Pons (tissue), 1 donor: ENCODE data around the gene GNAI2.
"Not testable (repeated sequence)": the region's sequence is repeated elsewhere in the genome, so short reads cannot be mapped to it uniquely, and the experiment has no call there.

Experiments
- DNase-seq: peaks from one replicate; pipeline ENCODE4 v3.0.0-alpha.2; 2016; ENCODE audit warnings: low spot score

Gene GNAI2

DNA sequence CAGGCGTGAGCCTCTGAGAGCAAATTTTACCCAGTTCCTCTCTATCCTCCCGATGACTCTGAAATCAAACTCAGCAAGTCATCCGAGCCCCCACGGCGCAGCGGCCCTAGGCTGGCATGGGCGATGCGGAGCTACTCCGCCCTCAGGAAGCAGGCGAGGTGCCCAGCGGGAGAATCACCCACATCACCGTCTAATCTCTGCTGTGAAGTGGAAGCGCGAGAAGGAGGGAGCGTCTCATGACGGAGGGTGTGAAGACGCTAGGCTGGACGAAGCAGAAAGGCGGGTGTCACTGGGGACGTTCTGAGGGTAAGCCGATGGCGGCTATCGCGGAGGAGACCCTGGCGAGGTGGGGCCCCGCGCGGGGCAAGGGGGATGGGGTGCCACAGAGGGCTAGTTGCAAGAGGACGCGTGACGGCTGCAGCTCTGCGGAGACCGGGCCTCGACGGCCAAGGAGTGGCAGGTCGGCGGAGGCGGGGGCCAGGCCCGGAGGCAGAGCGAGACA, 9.1 kb upstream of the GNAI2 start:
- peak; percentile 60 for DNase-seq

DNA sequence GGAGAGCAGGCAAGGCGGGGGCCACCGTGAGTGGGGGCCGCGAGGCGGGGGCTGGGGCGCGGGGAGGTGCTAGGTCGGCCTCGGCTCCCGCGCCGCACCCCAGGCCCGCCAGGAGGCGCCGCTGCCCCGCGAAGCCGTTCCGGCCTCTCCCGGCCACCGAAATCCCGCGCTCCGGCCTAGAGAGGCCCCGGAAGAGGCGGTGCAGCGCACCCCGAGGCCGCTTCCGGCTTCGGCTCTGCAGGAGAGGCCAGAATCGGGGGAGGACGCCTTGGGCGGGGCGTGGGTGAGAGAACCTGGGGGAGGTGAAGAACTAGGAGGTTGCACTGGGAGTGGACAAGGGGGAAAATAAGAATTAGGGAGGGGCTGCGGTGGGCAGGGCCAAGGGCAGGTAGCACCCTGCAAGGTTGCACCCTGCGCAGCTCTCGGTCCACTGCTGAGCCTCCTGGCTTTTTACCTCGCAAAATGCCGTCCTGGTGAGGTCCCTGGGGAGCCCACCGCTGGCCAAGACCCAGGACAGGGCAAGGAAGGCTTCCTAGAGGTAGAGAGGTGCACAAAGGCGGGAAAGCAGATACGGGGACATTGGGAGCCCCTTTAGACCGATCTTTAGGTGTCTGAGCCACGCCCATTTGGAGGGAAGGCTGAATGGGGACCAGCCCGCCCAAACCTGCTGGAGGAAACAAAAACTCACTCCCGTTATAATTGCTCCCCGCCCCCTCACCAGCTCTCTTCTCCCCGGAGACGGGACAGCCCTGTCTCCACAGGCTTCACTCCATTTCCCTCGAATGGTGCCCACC, 8.4 kb upstream of the GNAI2 start:
- peak; percentile 87 for DNase-seq

DNA sequence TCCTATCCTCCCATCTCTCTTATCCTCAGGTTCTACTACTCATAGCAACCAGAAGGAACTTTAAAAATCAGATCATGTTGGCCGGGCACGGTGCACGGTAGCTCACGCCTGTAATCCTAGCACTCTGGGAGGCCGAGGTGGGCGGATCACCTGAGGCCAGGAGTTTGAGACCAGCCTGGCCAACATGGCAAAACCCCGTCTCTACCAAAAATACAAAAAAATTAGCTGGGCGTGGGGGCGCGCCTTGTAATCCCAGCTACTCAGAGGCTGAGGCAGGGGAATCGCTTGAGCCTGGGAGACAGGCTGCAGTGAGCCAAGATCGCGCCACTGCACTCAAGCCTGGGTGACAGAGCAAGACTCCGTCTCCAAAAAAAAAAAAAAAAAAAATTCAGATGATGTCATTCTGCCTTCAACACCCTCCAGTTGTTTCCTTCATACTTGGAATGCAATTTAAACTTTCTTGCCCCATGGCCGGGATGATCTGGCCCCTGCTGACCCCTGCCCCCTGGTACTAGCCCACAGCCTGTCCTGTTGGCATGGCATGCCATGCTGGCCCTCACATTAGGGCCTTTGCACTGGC, 7.7 kb upstream of the GNAI2 start:
- DNase-seq, result not testable (repeated sequence)

DNA sequence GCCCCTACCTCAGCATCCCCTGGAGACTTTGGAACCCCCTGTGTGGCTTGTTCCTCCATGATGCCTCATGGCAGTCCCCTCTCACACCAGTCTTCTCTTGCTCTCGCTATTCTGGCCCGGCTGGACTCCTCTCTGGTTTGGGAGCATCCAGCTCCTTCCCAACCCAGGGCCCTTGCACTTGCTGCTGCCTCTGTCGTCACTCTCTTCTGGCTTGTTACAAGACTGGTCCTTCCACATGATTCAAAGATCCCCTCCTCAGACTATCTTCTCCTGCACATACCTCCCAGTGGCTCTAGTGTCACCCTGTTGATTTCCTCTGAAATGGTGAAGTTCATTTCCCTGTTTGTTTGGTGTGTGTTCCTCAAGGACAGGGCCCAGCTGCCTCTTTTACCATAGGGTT, 6.5 kb upstream of the GNAI2 start:
- no peak for DNase-seq

DNA sequence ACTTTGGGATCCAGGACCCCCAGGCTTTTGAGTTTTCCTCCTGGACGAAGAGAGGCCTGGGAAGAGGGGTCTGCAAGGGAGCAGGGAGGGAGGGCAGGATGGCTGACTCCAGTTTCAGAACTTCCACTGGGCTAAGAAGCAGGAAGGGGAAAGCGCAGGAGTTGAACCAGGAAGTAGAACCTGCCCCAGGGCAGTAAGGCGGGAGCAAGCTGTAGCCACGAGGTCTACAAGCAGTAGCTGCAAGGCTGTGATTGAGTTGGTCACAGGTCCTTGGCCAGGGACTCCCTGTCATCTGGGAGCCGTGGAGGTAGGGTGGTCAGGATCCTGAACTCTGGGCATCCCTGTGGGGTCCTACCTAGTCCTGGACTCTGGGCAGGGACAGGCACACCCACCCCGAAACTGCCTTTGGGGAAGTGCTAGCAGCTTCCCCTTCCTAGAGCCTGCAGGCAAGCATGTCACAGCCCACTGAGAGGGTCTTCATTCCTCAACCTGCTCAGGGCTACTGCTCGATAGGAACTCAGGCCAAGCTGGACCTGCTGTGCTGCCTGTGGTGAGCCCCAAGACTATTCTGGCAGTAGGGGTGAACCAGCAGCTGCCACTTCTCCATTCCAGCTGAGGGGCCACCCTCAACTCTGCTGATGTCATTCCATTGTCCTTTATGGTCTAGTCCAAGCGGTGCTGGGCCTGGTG, 5.8 kb upstream of the GNAI2 start:
- no peak for DNase-seq

DNA sequence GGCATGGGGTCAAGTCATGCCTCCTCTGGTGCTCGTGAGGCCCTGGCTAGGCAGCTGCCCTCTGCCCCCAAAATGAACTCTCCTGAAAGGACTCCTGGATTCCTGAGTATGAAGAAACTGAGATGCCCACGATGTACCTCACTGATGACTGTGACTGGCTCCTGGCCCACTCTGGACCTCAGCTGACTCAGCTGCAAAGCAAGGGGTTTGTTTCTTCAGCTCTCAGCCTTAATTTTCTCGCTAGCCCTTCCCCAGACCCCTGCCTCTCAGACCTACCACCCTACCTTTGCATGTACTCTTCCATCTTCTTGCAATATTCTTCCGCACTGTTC, 5.2 kb upstream of the GNAI2 start:
- DNase-seq, result no peak

DNA sequence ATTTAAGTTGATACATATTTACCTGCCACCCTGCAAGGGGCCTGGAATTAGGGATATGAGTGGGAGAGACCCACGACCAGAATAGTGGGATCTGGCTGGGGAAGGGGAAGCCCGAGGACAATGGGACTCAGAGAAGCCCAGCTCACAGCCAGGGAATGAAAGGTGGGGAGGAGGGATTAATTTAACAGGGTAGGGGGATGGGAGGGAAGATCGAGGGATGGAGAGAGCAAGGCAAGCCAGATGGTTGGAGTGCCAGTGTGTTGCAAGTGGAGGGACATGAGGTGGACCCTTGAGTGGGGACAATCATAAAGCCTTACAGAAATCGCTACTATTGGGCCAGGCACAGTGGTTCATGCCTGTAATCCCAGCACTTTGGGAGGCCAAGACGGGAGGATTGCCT, 4.4 kb upstream of the GNAI2 start:
- no peak for DNase-seq

DNA sequence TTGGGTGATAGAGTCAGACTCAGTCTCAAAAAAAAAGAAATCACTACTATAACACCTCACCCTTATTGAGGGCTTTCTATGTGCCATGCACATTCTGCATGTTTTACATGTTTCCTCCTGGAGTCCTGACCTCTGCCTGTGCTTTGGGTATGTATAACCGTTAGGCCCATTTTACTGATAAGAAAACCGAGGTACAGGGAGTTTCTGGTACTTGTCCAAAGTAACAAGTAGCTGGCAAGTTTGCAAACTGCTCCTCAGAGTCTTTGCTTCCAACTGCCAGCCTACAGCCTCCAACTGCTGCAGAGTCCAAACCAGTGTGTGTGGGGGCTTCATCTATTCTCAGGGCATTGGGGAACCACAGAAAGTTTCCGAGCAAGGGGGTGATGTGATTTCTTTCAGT, 3.7 kb upstream of the GNAI2 start:
- no peak for DNase-seq

DNA sequence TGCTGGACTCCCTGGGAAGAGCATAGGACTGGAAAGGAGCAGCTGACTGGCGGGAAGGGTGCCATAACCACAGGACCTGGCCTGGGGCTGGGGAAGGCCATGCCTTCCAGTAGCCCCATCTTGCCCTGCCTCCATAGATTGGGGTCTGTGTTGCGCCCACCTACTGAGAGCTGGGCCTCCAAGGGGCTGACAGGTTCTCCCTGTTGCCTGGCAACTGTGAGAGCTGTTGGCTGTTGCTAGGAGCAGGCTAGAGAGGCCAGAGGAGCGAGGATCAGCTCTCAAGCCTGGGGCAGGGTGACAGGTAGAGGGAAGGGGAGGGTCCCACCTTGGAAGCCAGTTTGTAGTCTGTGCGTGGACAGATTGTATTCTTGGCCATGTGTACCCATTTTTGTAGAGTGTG, 2.8 kb upstream of the GNAI2 start:
- no peak for DNase-seq

DNA sequence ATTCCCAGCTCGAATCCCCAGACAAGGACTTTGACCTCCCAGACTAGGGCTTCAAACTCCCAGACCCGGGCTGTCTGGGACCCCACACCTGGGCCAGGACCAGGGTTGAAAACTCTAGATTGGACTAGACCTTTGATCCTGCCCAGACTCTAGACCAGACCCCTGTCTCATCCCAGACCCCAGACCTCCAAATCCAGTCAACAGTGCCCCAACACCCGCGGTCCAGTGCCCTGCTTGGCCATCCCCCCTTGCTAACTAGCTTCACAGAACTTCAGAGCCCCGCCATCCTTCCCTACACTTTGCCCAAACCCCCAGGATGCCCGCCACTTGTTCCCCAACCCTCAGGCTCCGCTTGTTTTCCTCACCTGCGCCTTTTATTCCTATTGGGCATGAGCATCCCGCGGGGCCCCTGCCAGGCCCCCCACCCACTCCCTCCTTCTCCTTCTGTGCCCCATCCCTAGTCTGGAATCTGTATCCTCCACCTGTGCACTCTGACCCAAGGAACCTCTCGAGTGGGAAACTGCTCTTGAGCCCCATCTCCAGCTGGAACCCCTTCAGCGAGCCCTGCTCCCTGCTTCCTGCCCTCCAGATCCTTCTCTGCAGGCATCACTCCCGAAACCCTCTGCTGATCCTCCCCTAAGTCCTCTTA, 604 bp downstream of the GNAI2 start:
- no peak for DNase-seq

DNA sequence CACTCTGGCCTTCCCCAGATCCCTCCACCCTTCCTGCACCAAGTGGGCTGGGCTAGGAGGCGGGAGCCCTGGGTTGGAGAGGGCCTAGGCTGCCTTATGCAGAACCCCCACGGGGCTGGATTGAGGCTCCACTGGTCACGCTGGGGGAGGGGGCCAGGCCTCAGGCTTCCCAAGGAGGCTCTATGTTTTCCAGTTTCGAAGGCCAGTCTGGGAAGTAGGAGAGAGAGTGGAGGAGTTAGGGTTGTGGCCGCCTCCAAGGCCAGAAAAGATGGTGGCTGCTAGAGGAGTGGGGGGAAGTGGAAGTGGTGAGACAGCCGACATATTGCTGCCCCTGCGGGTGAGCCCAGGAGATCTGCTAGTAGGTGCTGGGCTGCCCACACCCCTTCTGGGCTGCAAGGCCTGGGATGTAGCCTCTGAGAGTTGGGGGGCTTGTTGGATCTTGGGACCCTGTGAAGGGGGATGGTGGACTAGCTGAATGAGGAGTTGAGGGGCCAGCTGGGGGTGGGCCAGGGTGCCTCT, 1.2 kb downstream of the GNAI2 start:
- DNase-seq, result no peak

DNA sequence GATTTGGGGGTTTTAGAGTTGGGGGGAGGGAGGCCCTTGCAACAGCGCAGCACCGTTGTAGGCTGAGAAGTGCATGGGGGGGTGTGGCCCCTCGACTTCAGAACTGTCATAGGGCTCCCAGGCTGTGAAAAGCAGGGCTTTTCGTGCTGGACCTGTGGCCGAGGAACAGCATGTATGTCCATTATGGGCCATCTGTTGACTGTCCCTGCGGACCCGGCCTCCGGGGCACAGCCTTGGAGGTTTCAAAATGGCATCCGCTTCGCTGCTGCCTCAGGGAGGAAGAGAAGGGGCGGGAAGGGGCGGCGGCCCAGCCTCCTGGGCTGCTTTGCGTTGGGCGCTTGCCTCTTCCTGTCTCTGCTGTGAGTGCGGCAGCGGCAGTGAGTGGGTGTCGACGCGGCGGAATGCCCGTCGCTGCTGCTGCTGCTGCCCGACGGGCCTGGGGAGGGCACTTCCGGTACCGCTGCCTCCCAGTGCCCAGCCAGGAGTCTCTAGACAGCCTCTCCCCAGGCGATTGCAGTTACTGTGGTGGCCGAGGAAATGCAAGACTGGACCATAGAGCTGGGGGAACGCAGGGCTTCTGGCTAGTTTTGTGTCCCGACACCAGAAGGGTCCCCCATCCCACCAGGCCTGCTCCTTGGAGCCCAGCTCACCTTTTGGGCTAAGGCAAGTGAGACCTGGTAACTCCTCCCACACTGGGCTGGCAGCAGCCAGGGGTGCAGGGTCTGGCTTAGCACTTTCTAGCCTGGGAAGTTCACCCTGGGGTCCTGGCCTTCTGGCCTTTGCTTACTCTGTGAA, 1.9 kb downstream of the GNAI2 start:
- DNase-seq, result peak; percentile 68

DNA sequence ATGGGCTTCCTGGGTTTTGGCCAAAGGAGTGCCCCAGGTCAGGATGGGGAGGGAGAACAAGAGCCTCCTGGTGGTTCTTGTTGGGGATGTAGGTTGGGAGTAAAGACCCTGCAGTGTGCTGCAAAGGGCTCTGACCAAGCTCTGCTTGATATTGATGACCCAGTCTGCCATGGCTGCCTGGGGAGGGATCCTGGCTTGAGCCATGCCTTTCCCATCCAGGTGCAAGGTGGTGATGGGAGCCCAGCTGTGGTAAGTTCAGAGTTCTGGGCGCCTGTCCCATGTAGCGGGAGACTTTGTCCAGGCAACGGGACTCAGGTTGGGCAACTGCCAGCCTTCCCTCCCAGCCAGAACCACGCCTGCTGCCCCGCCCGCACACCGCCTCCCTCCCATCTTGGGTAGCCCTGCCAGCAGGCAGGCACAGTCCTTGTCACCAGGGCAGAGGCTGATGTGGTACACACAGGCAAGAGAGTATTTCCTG, 2.6 kb downstream of the GNAI2 start:
- DNase-seq, result peak; percentile 53

DNA sequence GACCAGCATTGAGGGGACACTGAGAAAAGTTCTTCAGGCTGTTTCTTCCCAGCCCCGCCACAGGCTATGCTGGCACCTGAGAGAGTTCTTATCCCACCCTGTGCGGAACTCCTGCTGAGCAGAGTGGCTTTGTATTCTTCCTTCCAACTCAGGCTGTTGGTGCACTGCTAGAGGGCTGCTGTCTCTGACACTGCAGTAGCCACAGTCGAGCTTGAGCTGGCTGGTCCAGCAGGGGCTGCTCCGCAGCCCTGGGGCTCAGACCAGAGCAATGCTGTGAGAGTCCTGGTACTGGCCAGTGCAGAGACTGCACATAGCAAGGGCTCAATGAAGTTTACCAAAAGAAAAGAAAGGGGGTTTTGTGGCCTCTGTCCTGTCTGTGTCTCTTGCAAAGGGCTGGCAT, 3.6 kb downstream of the GNAI2 start:
- DNase-seq, result no peak

DNA sequence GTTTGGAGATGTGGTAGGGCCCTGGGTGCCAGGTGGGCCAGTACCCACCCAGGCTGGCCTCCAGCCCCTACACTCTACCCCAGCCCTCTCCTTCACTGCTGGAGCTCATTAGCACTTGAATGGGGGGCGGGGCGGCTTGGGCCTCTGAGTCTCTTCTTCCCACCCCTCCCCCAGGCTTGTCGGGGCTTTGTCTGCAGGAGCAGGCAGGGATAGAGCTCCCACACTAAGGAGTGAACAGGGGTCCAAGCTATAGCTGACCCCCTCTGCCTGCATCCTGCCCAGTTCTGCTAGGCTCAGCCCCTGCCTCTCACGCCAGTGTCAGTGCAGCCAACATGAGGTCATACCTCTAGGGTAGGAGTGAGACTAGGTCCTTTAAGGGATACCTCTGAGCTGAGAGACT, 5.2 kb downstream of the GNAI2 start:
- no peak for DNase-seq

DNA sequence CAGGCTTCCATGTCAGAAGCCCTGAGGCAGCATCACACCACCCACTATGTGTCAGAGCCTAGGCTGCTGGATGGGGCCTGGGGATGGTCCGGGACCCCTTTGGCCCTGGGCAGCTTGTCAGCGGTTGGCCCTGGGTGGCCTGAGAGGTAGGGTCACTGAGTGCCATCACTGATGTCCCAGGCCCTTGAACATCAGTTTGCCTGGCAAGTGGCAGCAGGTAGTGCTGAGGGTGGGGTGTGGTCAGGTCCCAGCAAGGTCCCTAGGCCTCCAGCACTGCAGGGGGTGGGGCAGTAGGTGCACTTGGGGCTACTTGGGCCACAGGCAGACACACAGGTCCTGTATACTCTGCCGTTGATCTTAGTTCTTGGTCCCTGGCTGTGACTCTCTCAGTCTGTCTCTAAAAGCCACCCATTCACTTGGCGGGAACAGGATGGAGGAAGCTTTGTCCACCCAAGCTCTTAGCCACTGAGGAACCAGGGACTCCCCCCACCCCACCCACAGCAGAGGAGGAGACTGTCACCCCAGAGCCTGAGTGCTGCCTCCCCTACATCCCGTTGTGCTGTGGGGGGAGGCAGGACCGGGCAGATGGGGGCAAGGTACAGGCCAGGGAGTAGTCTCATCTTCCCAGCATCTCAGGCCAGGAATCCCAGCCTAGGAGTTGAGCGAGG, 5.8 kb downstream of the GNAI2 start:
- no peak for DNase-seq

DNA sequence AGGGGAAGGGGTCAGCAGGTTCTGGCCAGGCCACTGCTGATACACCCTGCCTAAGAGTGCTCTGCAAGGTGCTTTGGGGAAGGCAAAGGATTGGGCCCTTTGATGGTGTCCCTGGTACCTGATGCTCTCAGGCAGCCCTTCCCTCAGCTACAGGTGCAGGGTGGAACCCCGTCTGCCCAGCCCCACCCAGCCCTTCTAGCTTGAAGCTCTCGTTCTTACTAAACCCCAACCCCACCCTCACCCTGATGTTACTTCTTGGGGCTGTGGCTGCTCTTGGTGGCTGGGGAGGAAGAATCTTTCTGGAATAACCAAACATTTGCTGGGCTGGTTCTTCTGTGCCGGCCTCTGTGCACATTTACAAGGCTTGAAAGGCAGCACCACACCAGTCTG, 6.4 kb downstream of the GNAI2 start:
- DNase-seq, result no peak

DNA sequence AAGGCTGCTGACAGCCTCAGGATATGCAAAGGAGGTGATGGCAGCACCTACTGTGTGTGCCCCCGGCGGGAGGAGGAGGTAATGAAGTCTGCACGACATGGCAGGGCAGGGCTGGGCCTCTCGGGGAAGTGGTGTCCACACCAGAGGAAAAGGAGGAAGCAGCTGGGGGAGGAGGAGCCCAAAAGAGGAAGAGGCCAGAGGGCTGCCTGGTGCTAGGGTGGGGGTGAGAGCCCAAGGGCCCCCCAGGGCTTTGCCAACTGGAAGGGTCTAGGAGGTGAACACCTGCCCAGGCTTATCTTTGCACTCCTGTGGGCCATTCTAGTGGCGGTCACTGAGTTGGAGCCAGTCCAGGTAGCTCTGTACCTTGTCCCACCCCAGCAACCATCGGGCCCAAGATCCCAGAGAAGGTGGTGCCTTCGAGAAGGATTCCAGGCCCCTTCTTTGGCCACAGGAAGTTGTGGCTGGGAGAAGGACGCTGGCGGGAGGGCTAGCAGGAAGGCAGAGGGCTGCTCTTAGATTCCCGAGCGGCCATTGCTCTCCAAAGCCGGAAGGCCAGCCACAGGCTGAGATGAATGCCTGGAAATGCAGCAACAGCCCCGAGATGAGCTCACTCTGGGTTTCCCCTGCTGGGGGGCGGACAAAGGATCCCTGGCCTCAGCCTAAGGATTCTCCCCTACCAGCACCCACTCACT, 7.0 kb downstream of the GNAI2 start:
- DNase-seq, result peak; percentile 76

DNA sequence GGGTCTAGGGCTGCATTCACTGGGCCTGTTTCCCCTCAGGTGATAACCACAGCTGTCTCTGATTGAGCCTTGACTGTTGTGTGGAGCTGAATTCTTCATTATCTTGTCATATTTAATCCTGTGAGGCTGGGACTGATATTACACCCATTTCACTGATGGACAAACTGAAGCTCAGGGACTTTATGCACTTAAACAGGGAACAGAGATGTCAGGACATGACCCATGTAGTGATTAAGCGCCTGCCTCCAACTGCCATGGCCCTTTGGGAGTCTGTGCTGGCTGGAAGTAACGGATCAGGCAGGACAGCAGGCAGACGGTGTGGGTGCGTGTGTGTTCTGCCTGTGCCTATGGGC, 7.5 kb downstream of the GNAI2 start:
- DNase-seq, result no peak

DNA sequence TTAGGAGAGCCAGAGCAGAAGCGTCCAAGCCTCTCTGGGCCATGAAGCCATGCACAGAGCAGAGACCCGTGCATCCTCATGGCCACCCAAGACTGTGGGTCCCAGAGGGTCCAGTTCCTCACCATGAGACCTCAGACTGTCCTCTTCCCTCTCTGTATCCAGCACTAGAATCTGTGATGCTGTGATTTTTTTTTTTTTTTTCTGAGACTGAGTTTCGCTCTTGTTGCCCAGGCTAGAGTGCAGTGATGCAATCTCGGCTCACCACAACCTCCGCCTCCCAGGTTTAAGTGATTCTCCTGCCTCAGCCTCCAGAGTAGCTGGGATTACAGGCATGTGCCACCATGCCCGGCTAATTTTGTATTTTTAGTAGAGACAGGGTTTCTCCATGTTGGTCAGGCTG, 8.8 kb downstream of the GNAI2 start:
- not testable (repeated sequence) for DNase-seq
